ENCODE data around the gene LRRC27.
"Not testable (repeated sequence)": the region's sequence is repeated elsewhere in the genome, so short reads cannot be mapped to it uniquely, and the experiment has no call there.

LRRC27 gene

DNA sequence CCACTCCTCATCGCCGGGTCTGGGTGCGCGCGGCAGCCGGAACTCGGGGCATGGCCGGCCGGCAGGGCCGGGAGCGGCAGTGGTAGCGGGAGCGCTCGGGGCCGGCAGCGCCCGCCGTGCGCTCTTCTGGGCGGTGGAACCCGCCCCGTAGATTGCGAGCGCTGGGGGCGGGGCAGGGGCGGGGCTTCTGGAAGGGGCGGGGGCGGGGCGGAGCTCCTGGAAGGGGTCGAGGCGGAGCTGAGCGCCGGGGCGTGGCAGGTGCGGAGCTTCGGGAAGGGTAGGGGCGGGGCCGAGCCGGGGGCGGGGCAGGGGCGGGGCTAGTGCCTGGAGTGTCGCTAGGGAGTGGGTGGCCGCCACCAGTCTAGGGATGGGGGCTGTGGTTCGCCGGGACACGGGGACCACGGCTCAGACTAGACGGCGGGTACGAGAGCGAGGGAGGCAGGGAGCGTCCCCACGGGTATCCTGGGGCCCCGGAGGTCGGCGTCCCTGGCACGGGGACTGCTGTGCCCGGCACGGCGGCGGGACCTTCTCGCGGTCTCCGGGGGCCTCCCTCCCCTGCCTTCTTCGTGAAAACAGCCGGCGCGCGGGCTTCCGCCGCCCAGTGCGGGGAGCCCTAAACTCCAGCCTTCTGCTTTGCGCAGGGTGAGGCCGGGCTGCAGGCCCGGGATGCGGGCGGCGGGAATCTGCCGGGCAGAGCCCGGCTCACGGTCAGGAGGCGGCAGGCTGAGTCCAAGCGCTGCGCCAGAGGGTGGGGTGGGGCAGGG, 24.0 kb upstream of the LRRC27 start, which contains the start of gene STK32C:
Gene STK32C, minus strand, starts transcription at position 128 of the 764 bp plus-strand sequence. Its CDS starts 117 bp downstream, at position 11.
- peak within 1 kb of the TSS; percentile 64 for H3K27ac Mint-ChIP-seq
- H3K36me3 Mint-ChIP-seq: no peaks in the 10 kb centered on the region
- peak within 1 kb of the TSS; percentile 90 for H3K4me3 Mint-ChIP-seq
- H3K9me3 Mint-ChIP-seq (ENCODE audit: low read depth): no peaks in the 10 kb centered on the region
- H3K27me3 Mint-ChIP-seq: no peaks in the 10 kb centered on the region
- peaks cover 7% of the 10 kb centered on the region for H3K4me1 Mint-ChIP-seq (ENCODE audit: low read depth)

DNA sequence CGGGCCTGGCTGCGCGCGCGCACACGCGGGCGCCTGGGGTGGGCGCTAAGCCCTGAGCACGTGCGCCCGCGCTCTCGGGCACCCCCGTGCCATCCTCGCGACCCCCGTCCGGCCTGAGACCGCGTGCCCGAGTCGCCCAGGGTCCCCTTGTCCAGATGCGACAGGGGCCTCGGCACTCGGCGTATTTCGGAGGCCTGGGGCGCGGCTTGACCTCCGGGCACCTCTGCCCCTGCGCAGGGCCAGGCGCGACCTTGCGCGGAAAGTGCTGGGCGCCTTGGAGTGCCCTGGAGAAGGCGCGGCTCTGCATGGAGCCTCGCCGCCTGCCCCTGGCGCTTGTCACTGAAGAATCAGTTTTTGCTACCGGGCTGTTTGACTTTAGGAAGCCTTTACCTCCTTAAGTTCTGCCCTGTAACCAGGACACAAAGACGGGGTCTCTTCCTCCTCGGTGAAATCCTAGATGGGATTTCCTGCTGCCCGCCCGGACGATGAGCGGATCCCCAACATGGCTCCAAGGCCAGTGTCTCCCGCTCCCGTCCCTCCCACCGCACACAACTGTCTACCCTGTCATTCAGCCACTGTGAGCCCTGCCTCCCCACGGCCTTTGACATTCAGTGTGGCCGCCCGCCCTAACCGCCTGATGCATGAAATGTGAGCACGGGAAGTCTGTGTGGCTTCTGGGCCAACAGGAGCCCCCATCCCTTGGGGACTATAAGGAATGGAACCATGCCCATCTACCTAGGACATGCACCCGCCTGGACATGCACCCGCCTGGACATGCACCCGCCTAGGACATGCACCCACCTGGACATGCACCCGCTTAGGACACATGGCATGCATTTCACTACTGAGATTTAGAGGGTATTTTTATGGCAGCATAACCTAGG, 23.2 kb upstream of the LRRC27 start:
- peaks cover 7% of the 10 kb centered on the region for H3K4me1 Mint-ChIP-seq (ENCODE audit: low read depth)
- H3K27me3 Mint-ChIP-seq: no peaks in the 10 kb centered on the region
- H3K36me3 Mint-ChIP-seq: no peaks in the 10 kb centered on the region
- H3K4me3 Mint-ChIP-seq: peak overlapping the region; percentile 79
- no peaks in the 10 kb centered on the region for H3K9me3 Mint-ChIP-seq (ENCODE audit: low read depth)
- H3K27ac Mint-ChIP-seq: peak overlapping the region; percentile 22

DNA sequence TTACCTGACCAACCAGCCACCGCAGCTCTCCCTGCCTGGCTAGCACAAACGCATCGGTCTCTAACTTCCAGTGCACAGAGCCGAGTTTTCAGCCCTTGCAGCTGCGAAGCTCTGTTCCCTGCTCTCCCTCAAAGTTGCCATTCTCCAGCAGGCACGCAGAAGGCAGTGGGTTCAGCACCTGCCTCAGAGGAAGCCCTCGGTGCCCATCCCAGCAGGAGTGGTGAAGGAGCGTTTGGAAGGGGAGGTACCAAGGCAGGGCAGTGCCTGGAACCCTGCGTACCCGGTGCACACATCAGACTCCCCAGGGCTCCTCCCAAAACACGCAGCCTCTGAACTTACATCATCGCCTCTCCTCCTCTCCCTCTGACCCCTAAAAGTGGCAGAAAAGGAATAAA, 22.5 kb upstream of the LRRC27 start:
- H3K4me1 Mint-ChIP-seq (ENCODE audit: low read depth): peaks cover 7% of the 10 kb centered on the region
- H3K9me3 Mint-ChIP-seq (ENCODE audit: low read depth): no peaks in the 10 kb centered on the region
- H3K36me3 Mint-ChIP-seq: no peaks in the 10 kb centered on the region
- no peak overlapping the region for H3K27ac Mint-ChIP-seq
- peak overlapping the region; percentile 79 for H3K4me3 Mint-ChIP-seq
- peaks cover 2% of the 10 kb centered on the region for H3K27me3 Mint-ChIP-seq

- H3K36me3 Mint-ChIP-seq: no peaks in the 10 kb centered on the region
- peaks cover 7% of the 10 kb centered on the region for H3K4me1 Mint-ChIP-seq (ENCODE audit: low read depth)
- H3K9me3 Mint-ChIP-seq (ENCODE audit: low read depth): no peaks in the 10 kb centered on the region
- H3K27ac Mint-ChIP-seq: no peak overlapping the region
- H3K4me3 Mint-ChIP-seq: peak overlapping the region; percentile 79
- peaks cover 2% of the 10 kb centered on the region for H3K27me3 Mint-ChIP-seq
These were observed 22.0 kb upstream of the LRRC27 start for GRCh38 chr10:132309879-132310591.

DNA sequence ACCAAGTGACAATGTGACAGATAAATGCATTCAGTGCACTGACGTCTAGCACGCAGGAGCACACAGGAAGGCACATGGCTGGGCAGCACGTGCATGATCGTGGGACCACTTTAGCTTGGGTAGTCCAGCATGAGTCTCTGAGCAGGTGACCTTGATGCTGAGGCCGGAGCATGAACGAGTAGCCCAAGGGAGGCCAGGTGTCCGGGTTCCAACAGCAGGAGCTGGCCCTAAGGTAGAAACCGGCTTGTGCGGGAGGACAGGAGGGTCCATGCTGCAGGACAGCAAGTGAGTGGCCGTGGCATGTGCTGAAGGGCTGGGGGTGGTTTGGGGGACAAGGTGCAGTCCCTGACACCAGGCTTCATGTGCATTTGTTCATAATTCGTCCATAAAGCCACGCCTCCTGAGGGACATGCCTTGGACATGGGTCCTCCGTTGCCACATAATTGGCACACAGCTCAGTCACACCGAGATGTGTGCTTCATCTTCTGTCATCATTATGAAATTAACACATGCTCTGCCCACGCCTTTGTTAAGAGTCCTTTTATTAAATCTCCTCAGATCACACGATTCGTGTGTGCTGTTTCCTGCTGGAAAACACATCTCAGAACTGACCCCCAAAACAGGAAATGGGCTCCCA, 21.2 kb upstream of the LRRC27 start:
- H3K27me3 Mint-ChIP-seq: peaks cover 2% of the 10 kb centered on the region
- no peak overlapping the region for H3K4me3 Mint-ChIP-seq
- H3K36me3 Mint-ChIP-seq: no peaks in the 10 kb centered on the region
- peaks cover 5% of the 10 kb centered on the region for H3K4me1 Mint-ChIP-seq (ENCODE audit: low read depth)
- no peaks in the 10 kb centered on the region for H3K9me3 Mint-ChIP-seq (ENCODE audit: low read depth)
- peak overlapping the region; percentile 16 for H3K27ac Mint-ChIP-seq

DNA sequence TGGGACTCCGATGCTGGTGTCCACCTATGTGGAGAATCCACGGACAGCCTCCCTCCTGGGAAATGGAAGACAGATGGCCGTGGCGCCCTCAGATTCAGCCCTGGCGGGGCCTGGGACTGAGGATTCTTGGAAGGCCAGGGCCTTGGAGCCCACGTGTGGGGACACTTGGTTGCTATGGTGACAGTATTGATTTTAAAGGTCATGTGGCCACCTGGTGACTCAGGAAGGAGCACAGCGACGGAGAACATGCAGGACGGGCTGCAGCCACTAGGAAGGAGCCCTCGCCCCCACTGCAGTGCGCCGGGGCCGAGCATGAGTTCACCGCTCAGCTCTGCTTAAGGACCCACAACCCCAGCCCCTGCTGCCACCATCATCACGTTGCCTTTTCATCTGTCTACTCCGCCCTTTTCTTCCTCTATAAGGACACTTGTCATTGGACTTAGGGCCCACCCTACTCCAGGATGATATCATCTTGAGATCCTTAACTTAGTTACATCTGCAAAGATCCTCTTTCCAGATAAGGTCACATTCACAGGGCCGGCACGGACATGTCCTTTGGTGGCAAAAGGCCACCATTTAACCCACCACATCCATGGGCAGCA, 20.6 kb upstream of the LRRC27 start:
- Mint-ChIP-seq H3K27ac (peak overlapping the region; percentile 16), H3K4me1 (ENCODE audit: low read depth) (peaks cover 5% of the 10 kb centered on the region), H3K9me3 (ENCODE audit: low read depth) (no peaks in the 10 kb centered on the region), H3K4me3 (no peak overlapping the region), H3K36me3 (no peaks in the 10 kb centered on the region), H3K27me3 (peaks cover 2% of the 10 kb centered on the region)

DNA sequence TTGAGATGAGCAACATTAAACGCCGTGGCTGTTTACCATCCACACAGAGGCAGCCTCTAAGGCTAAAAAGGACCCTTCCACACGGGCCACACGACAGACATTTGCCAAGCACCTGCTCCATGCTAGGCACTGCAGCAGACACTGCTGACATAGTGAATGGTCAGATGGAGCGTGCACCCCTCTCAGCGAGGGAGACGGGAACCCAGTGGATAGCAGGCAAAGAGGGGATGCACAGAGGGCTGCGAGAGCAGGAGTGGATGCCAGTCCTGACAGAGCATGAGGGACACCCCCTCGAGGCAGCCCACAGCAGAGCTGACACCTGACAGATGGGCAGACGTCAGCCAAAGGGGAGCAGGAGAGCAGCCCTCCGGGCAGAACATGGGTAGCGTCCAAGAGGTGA, 18.7 kb upstream of the LRRC27 start:
- Mint-ChIP-seq H3K27ac (no peak overlapping the region), H3K4me1 (ENCODE audit: low read depth) (no peaks in the 10 kb centered on the region), H3K36me3 (no peaks in the 10 kb centered on the region), H3K9me3 (ENCODE audit: low read depth) (no peaks in the 10 kb centered on the region), H3K27me3 (peaks cover 2% of the 10 kb centered on the region), H3K4me3 (no peak overlapping the region)

GRCh38 chr10:132313865-132314264, 18.1 kb upstream of the LRRC27 start:
- no peaks in the 10 kb centered on the region for H3K4me1 Mint-ChIP-seq (ENCODE audit: low read depth)
- H3K27me3 Mint-ChIP-seq: peaks cover 2% of the 10 kb centered on the region
- no peak overlapping the region for H3K4me3 Mint-ChIP-seq
- H3K27ac Mint-ChIP-seq: no peak overlapping the region
- H3K9me3 Mint-ChIP-seq (ENCODE audit: low read depth): no peaks in the 10 kb centered on the region
- no peaks in the 10 kb centered on the region for H3K36me3 Mint-ChIP-seq

- H3K36me3 Mint-ChIP-seq: no peaks in the 10 kb centered on the region
- no peaks in the 10 kb centered on the region for H3K4me1 Mint-ChIP-seq (ENCODE audit: low read depth)
- H3K4me3 Mint-ChIP-seq: no peak overlapping the region
- no peak overlapping the region for H3K27ac Mint-ChIP-seq
- H3K9me3 Mint-ChIP-seq (ENCODE audit: low read depth): no peaks in the 10 kb centered on the region
- H3K27me3 Mint-ChIP-seq: peaks cover 2% of the 10 kb centered on the region
These were observed 17.7 kb upstream of the LRRC27 start for GRCh38 chr10:132314336-132314735.

- H3K9me3 Mint-ChIP-seq (ENCODE audit: low read depth); H3K4me3 Mint-ChIP-seq; H3K36me3 Mint-ChIP-seq; H3K27ac Mint-ChIP-seq; H3K4me1 Mint-ChIP-seq (ENCODE audit: low read depth); H3K27me3 Mint-ChIP-seq: not testable (repeated sequence)
These were observed 17.1 kb upstream of the LRRC27 start for GRCh38 chr10:132314881-132315280.

GRCh38 chr10:132316133-132316532, 15.9 kb upstream of the LRRC27 start:
- no peak overlapping the region for H3K27ac Mint-ChIP-seq
- H3K36me3 Mint-ChIP-seq: no peaks in the 10 kb centered on the region
- peaks cover 2% of the 10 kb centered on the region for H3K4me1 Mint-ChIP-seq (ENCODE audit: low read depth)
- no peak overlapping the region for H3K4me3 Mint-ChIP-seq
- peaks cover 2% of the 10 kb centered on the region for H3K27me3 Mint-ChIP-seq
- no peaks in the 10 kb centered on the region for H3K9me3 Mint-ChIP-seq (ENCODE audit: low read depth)

- not testable (repeated sequence) for H3K4me1 Mint-ChIP-seq (ENCODE audit: low read depth); H3K9me3 Mint-ChIP-seq (ENCODE audit: low read depth); H3K4me3 Mint-ChIP-seq; H3K36me3 Mint-ChIP-seq; H3K27me3 Mint-ChIP-seq; H3K27ac Mint-ChIP-seq
These were observed 14.5 kb upstream of the LRRC27 start for GRCh38 chr10:132317477-132317876.

DNA sequence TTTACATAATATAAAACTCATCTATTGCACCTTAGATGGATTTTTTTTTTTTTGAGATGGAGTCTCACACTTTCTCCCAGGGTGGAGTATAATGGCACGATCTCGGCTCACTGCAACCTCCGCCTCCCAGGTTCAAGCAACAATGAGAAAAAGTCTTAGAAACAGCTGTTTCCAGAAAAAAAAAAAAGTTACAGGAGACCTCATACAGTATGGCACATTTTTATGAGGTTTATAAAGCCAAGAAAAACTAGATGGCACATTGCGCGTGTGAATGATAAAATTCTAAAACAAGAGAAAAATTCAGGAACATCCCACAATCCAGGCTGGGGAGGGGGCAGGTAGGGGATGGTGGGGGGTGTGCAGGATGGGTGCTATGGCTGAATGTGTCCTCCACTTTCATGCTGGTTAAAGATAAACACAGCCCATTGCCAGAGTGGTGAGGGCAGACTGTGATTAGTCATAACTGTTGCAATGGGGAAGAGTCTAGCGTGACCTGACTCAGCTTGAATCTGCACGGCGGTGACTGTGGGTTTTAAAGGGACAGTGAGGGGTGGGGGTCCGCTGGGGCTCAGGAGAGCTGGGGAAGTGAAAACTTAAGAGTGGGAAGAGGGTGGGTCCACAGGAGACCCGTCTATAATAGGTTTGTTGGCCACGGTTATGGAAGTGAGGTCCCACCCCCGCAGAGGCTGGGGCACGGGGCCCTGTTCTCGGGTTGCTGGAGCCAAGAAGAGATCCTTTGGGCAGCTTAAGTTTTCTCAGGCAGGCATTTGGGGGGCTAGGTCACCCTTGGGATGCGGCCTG, 11.9 kb upstream of the LRRC27 start:
- no peaks in the 10 kb centered on the region for H3K27me3 Mint-ChIP-seq
- H3K4me1 Mint-ChIP-seq (ENCODE audit: low read depth): peaks cover 9% of the 10 kb centered on the region
- no peak overlapping the region for H3K27ac Mint-ChIP-seq
- peaks cover 6% of the 10 kb centered on the region for H3K36me3 Mint-ChIP-seq
- H3K9me3 Mint-ChIP-seq (ENCODE audit: low read depth): no peaks in the 10 kb centered on the region
- H3K4me3 Mint-ChIP-seq: no peak overlapping the region

All from activated naive CD8-positive, alpha-beta T cell (primary cell).